Keratinocyte (primary cell): Measurements from ENCODE around the gene ESR2.

ENCODE experiments used
- EZH2 ChIP-seq: IDR thresholded peaks from one replicate; pipeline ENCODE4 v1.6.1; 2012; ENCODE audit warnings: inconsistent platforms, mild to moderate bottlenecking, low read length, moderate library complexity
- TF ChIP-seq, protein P1 (sequence below), 3 experiments: IDR thresholded peaks in 1 of 3; conservative IDR thresholded peaks in 1 of 3; optimal IDR thresholded peaks in 1 of 3; 2 replicates in 2 of 3; 3 replicates in 1 of 3; pipeline versions ENCODE3 to v1.5.1; 2011; ENCODE audit warnings: low read length in 3 of 3, mild to moderate bottlenecking in 3 of 3, moderate library complexity in 2 of 3, control low read depth in 1 of 3, inconsistent platforms in 1 of 3; ENCODE audit not compliant: insufficient read depth in 2 of 3; ENCODE audit errors: extremely low read depth in 1 of 3

DNA sequence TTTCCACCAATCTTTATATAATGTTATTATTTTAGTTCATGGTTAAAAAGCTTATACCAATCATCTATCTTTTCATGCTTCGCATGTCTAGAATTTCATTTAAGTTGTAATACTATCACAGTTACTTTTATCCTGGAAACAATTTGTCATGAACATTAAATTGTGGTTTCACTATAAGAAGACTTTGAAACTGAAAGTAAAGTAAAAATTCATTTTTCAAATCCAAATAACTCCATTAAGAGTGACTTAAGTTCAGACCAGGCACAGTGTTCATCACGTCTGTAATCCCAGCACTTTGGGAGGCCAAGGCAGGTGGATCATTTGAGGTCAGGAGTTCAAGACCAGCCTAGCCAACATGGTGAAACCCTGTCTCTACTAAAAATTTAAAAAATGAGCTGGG lies 12.4 kb downstream of the ESR2 start:
- TF ChIP-seq, protein P1, sequence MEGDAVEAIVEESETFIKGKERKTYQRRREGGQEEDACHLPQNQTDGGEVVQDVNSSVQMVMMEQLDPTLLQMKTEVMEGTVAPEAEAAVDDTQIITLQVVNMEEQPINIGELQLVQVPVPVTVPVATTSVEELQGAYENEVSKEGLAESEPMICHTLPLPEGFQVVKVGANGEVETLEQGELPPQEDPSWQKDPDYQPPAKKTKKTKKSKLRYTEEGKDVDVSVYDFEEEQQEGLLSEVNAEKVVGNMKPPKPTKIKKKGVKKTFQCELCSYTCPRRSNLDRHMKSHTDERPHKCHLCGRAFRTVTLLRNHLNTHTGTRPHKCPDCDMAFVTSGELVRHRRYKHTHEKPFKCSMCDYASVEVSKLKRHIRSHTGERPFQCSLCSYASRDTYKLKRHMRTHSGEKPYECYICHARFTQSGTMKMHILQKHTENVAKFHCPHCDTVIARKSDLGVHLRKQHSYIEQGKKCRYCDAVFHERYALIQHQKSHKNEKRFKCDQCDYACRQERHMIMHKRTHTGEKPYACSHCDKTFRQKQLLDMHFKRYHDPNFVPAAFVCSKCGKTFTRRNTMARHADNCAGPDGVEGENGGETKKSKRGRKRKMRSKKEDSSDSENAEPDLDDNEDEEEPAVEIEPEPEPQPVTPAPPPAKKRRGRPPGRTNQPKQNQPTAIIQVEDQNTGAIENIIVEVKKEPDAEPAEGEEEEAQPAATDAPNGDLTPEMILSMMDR (optimal IDR thresholded peaks at IDR 0.05 in 1 of 3, IDR thresholded peaks at IDR 0.05 in 1 of 3, conservative IDR thresholded peaks at IDR 0.05 in 1 of 3; ENCODE audit: extremely low read depth in 1 of 3, insufficient read depth in 2 of 3, low read length in 3 of 3), result no peak
- TF ChIP-seq EZH2, result no peak
